H1 (cell line): ENCODE measurements around the gene NKX2-4. TPM values are rescaled to one million over a fixed set of nuclear protein-coding genes. Genes with fewer than 3 reads are reported as not detected.

ENCODE experiments used
- CBX8 ChIP-seq: fragments of 300-800, 300-1000 bp; sonication (generic); IDR thresholded peaks from 2 replicates; pipeline ENCODE4 v1.7.1; 2016; ENCODE audit warnings: low read depth, low read length, borderline replicate concordance
- CEBPB ChIP-seq: IDR thresholded peaks from 2 replicates; pipeline ENCODE4 v1.6.1; 2012; ENCODE audit warnings: low read depth, low read length
- HDAC2 ChIP-seq, 2 experiments: fragments of 300-600 bp in 1 of 2; sonication (generic) in 1 of 2; IDR thresholded peaks; 2 replicates each; pipeline ENCODE4 v1.6.1; 2011 to 2012; ENCODE audit warnings: low read depth in 2 of 2, low read length in 2 of 2, mild to moderate bottlenecking in 2 of 2, moderate library complexity in 2 of 2, borderline replicate concordance in 1 of 2, inconsistent platforms in 1 of 2
- JUND ChIP-seq: IDR thresholded peaks from 2 replicates; pipeline ENCODE4 v1.6.1; 2011; ENCODE audit warnings: mild to moderate bottlenecking, improper control_type of control experiment, low read length
- SP1 ChIP-seq: IDR thresholded peaks from 2 replicates; pipeline ENCODE4 v1.6.1; 2011; ENCODE audit warnings: low read depth, low read length
- SP2 ChIP-seq: IDR thresholded peaks from 2 replicates; pipeline ENCODE4 v1.6.1; 2012; ENCODE audit warnings: mild to moderate bottlenecking, low read length, inconsistent platforms
- SP4 ChIP-seq: IDR thresholded peaks from 2 replicates; pipeline ENCODE4 v1.6.1; 2012; ENCODE audit warnings: low read length, inconsistent platforms
- SRF ChIP-seq: IDR thresholded peaks from 2 replicates; pipeline ENCODE4 v1.6.1; 2011; ENCODE audit warnings: mild to moderate bottlenecking, low read depth, low read length, moderate library complexity
- SUZ12 ChIP-seq: fragments of 200-600 bp; sonication (generic); IDR thresholded peaks from 2 replicates; pipeline ENCODE4 v1.6.1; 2012; ENCODE audit warnings: mild to moderate bottlenecking, inconsistent platforms, low read length, moderate library complexity, mixed read lengths
- polyA plus RNA-seq, 7 experiments: library from polyadenylated mRNA; depleted of rRNA in 3 of 7; stranded (reverse) in 5 of 7; unstranded in 2 of 7; fragments of >200 nt in 5 of 7; fragments of 200-250 nt in 2 of 7; gene quantifications; 1 replicate in 5 of 7; 2 replicates in 1 of 7; 4 replicates in 1 of 7; pipeline versions ENCODE4 v1.2.1 to v1.2.3, GENCODE V29; 2011 to 2013; ENCODE audit warnings: missing spikeins in 2 of 7, mixed read lengths in 2 of 7
- total RNA-seq: library from RNA; stranded (reverse); fragmentation: NEBNext Ultra II Directional; extraction: Animal tissue kit (Norgen Biotek cat#: 25700); gene quantifications from 2 replicates; pipeline ENCODE4 v1.2.1, GENCODE V29; 2021
- TF ChIP-seq, protein P1 (sequence below): fragments of 300-600 bp; sonication (generic); IDR thresholded peaks from 2 replicates; pipeline ENCODE4 v1.7.1; 2012; ENCODE audit warnings: low read length, moderate library complexity, mild to moderate bottlenecking, inconsistent platforms; ENCODE audit not compliant: insufficient replicate concordance
- TF ChIP-seq, protein P2 (sequence below): IDR thresholded peaks from 2 replicates; pipeline ENCODE4 v1.6.1; 2011; ENCODE audit warnings: low read length, improper control_type of control experiment

Gene NKX2-4
- total and polyA plus RNA-seq, 2 of the 8 experiments (the other 6 are each of a cell fraction or from before 2014, with no cell fraction given) = 0.12 to 0.37 TPM

GRCh38 chr20:21384308-21384892 lies 12.9 kb downstream of the NKX2-4 start (continued):
- TF ChIP-seq, protein P1, sequence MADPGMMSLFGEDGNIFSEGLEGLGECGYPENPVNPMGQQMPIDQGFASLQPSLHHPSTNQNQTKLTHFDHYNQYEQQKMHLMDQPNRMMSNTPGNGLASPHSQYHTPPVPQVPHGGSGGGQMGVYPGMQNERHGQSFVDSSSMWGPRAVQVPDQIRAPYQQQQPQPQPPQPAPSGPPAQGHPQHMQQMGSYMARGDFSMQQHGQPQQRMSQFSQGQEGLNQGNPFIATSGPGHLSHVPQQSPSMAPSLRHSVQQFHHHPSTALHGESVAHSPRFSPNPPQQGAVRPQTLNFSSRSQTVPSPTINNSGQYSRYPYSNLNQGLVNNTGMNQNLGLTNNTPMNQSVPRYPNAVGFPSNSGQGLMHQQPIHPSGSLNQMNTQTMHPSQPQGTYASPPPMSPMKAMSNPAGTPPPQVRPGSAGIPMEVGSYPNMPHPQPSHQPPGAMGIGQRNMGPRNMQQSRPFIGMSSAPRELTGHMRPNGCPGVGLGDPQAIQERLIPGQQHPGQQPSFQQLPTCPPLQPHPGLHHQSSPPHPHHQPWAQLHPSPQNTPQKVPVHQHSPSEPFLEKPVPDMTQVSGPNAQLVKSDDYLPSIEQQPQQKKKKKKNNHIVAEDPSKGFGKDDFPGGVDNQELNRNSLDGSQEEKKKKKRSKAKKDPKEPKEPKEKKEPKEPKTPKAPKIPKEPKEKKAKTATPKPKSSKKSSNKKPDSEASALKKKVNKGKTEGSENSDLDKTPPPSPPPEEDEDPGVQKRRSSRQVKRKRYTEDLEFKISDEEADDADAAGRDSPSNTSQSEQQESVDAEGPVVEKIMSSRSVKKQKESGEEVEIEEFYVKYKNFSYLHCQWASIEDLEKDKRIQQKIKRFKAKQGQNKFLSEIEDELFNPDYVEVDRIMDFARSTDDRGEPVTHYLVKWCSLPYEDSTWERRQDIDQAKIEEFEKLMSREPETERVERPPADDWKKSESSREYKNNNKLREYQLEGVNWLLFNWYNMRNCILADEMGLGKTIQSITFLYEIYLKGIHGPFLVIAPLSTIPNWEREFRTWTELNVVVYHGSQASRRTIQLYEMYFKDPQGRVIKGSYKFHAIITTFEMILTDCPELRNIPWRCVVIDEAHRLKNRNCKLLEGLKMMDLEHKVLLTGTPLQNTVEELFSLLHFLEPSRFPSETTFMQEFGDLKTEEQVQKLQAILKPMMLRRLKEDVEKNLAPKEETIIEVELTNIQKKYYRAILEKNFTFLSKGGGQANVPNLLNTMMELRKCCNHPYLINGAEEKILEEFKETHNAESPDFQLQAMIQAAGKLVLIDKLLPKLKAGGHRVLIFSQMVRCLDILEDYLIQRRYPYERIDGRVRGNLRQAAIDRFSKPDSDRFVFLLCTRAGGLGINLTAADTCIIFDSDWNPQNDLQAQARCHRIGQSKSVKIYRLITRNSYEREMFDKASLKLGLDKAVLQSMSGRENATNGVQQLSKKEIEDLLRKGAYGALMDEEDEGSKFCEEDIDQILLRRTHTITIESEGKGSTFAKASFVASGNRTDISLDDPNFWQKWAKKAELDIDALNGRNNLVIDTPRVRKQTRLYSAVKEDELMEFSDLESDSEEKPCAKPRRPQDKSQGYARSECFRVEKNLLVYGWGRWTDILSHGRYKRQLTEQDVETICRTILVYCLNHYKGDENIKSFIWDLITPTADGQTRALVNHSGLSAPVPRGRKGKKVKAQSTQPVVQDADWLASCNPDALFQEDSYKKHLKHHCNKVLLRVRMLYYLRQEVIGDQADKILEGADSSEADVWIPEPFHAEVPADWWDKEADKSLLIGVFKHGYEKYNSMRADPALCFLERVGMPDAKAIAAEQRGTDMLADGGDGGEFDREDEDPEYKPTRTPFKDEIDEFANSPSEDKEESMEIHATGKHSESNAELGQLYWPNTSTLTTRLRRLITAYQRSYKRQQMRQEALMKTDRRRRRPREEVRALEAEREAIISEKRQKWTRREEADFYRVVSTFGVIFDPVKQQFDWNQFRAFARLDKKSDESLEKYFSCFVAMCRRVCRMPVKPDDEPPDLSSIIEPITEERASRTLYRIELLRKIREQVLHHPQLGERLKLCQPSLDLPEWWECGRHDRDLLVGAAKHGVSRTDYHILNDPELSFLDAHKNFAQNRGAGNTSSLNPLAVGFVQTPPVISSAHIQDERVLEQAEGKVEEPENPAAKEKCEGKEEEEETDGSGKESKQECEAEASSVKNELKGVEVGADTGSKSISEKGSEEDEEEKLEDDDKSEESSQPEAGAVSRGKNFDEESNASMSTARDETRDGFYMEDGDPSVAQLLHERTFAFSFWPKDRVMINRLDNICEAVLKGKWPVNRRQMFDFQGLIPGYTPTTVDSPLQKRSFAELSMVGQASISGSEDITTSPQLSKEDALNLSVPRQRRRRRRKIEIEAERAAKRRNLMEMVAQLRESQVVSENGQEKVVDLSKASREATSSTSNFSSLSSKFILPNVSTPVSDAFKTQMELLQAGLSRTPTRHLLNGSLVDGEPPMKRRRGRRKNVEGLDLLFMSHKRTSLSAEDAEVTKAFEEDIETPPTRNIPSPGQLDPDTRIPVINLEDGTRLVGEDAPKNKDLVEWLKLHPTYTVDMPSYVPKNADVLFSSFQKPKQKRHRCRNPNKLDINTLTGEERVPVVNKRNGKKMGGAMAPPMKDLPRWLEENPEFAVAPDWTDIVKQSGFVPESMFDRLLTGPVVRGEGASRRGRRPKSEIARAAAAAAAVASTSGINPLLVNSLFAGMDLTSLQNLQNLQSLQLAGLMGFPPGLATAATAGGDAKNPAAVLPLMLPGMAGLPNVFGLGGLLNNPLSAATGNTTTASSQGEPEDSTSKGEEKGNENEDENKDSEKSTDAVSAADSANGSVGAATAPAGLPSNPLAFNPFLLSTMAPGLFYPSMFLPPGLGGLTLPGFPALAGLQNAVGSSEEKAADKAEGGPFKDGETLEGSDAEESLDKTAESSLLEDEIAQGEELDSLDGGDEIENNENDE = no peak
- TF ChIP-seq SP4 (no peak), JUND (no peak), SP1 (no peak), CEBPB (no peak), HDAC2 (IDR thresholded peaks at IDR 0.05; ENCODE audit: borderline replicate concordance in 1 of 2, low read depth in 2 of 2, low read length in 2 of 2) (no peak), SUZ12 (no peak), CBX8 (no peak), SRF (no peak), SP2 (no peak)
- TF ChIP-seq, protein P2, sequence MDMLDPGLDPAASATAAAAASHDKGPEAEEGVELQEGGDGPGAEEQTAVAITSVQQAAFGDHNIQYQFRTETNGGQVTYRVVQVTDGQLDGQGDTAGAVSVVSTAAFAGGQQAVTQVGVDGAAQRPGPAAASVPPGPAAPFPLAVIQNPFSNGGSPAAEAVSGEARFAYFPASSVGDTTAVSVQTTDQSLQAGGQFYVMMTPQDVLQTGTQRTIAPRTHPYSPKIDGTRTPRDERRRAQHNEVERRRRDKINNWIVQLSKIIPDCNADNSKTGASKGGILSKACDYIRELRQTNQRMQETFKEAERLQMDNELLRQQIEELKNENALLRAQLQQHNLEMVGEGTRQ = no peak
